HG03558 (cell line): Measurements from ENCODE around the gene IHH.

Source experiments
- ATAC-seq: cut with Tn5 transposase; IDR thresholded peaks from one replicate; pipeline ENCODE4 v1.9.1; 2021; ENCODE audit warnings: moderate number of reproducible peaks; ENCODE audit not compliant: unreplicated experiment; ENCODE audit errors: extremely low read depth

The IHH gene

DNA sequence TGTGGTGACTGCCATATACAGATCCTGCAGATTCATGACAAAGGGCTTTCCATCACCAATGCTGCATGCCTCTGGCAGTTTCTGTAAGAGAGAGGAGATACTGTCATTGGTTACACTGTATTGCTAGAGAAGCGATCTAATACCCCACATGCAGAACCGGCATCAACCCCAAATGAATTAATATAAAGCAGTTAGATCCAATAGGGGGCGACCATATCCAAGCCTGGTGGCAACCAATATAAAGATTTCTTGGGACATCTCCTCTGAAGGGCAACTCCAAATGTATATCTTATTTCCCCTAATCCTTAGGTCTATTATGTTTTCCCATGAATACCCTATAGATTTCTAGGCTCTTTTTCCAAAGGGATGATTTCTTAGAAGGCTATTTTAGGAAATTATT, 17.4 kb upstream of the IHH start:
- no peak for ATAC-seq

DNA sequence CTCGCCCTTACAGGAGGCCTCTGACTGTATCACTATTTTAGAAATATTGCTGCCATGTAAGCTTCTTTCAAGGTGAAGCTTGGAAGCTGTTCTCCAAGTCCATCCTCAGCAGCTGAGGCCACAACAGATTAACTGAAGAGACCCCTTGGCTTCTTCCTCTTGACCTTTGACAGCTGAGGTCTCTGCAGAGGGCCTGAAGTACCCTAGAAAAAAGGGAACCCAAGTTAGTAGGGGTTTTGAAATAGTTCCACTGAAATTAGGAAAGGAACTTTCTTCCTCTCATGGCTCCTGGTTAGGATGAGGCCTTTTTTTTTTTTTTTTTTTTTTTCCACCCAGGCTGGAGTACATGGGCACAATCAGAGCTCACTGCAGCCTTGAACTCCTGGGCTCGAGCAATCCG, 15.5 kb upstream of the IHH start:
- no peak for ATAC-seq

DNA sequence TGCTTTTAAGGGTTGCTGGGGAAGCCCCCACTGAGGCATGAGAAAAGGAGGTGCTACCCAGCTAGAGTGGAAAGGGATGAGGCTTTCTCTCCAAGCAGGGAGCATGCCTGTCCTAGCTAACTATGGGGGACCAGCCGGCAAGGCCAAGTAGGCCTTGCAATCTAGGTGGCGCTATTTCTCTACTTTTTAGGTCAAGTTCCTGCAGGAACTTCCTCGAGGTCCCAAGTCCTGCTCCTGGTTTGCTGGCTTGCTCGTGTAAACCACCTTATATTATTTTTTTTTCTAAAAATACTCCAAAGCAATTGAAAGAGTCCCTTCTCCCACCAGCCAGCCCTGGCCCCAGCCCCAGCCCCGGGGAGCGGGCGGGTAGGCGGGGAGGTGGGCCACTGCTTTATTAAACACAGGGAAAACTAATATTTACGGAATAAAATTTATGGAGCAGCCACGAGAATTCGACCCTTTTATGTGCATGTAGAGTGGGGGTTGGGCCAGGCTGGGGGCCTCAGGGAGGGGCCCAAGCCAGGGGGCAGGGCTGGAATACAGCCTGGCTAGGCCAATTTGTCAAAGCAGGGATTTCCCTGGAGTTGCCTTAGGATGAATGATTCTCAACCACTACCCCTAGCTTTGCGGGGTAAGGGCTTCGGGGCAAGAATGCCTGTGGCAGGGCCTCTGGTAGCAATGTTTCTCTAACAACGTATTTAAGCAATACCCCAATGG, 12.8 kb upstream of the IHH start:
- ATAC-seq: no peak

DNA sequence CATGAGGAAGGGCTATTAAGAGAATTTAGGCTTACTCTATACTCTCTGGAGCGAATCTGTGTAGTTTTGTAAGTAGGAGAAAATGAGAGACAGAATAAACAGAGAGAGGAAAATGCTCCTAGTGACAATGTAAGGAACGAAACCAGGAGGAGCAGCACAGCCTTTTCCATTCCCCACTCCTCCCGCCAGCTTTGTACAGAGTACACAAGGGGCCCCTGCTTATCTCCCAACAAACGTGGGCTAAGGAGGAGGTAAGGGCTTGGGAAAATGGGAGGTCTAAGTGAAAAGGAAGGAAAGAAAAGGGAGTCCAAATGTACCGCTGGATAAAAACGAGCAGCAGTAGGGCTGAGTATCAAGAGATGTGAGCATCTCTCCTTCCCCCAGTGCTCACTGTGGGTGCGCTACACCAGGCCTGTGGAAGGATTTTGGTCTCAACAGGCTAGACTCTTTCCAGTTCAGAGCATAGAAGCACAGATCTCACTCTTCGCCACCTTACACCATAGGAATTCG, 12.1 kb upstream of the IHH start:
- no peak for ATAC-seq

DNA sequence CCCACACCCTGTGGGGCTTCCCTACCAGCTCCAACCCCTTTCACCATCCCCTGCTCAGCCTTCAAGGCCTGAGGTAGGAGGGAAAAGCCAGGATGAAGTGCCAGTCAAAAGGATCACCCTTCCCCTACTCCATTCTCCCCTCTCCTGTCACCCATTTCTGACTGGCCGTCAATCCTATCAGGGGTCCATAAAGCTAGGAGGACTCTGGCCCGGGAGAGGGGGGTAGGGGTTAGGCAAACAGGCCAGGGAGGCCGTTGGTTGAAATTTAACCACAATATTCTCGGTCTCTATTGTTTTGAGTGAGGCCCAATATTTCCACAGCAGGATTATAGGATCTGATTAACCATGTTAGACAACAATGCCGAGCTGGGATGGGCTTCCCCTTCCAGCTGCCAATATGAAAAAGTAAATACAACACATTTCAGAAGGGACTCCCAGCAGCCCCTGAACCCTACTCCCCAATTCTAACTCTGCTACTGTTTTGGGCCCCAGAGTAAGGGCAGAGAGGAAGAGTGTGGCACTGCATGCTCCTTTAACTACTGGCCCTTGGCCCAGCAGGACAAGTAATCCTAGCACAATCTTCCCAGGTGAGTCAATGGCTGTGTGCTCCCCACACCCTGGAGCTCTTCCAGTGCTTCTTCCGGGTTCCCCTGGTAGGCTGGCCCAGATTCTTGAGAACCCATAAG, 10.6 kb upstream of the IHH start:
- no peak for ATAC-seq

DNA sequence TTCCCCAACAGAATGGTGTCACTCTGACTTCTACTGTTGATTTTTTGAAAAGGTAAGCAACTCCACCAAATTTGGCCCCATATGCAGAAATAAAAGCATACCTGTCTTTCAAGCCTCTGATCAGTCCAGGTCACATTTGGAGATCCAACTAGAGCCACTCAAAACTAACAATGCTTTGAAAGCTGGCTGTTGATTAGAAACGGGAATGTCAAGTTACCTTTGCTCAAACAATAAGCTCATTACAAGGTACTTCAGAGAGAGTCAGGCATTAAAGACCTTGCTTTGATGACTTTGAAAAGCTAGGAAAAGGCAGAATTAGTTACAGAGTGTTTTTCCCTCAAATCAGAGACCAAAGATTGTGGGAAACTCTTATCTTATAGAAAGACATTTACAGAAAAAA, 4.8 kb upstream of the IHH start:
- no peak for ATAC-seq

DNA sequence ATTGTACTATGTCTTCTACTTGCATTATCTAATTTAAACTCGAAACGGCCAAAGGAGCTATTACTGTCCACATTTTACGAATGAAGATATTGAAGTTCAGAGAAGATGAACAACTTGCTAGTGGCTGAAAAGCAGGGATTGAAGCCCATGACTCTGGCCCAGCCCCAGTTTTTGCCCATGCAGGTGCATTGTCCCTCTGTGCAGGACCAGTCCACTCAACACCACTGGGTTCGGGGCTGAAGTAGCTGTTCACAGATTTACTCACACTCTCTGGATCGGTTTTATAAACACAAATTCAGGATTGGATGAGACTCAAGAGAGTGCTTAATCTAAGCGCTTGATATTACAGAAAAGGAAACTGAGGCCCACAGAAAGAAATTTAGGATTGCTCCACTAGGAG, 1.4 kb upstream of the IHH start:
- no peak for ATAC-seq

DNA sequence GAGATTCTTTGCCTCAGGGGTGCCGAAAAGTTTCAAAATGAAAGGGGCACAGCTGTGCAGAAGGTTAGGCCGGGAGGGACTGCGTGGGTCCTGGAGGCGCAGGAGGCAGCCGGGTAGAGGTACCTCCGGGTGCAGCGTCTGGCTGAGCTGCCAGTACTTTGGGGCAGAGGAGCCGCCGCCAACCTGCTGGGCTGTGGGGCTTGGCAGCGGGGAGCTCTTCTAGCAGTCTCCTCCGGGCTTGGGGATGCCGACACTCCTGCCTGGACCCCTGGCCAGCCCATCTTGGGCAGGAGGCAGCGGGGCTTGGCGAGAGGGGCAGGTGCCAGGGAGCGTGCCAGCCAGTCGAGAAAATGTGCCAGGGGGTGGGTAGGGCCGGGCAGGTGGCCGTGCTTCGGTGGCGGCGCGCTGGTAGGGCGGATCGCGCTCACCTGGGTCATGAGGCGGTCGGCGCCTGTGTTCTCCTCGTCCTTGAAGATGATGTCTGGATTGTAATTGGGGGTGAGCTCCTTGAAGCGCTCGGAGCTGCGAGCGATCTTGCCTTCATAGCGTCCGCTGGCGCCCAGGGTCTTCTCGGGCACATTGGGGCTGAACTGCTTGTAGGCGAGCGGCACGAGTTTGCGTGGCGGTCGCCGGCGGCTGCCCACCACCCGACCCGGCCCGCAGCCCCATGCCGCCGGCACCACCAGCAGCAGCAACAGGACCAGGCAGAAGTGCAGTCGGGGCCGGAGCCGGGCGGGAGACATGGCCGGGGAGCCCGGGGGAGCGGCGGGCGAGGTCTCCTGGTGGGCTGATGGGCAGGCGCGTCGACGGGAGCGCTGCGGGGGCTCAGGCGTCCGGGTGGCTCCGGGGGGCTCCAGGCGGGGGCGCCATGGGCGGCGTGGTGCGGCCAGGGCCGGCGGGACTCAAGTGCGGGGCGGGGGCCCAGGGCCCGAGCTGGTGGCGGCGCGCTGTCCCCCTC, 717 bp downstream of the IHH start:
- no peak for ATAC-seq

DNA sequence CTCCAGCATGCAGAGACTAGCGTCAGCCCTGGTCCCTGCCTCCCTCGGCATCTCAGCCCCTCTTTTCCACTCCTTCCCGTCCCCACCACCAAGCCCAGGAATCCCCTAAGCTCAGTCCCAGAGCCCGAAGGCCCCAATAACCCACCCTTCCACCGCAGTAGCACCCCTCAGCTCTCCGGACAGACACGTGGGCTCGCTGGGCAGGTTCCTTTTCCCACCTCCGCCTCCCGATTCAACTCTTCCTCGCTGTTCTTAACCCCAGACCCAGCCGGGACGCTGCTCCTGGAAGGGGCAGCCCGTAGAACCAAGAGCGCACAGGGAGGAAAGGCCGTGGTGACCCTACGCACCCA, 1.4 kb downstream of the IHH start:
- no peak for ATAC-seq

DNA sequence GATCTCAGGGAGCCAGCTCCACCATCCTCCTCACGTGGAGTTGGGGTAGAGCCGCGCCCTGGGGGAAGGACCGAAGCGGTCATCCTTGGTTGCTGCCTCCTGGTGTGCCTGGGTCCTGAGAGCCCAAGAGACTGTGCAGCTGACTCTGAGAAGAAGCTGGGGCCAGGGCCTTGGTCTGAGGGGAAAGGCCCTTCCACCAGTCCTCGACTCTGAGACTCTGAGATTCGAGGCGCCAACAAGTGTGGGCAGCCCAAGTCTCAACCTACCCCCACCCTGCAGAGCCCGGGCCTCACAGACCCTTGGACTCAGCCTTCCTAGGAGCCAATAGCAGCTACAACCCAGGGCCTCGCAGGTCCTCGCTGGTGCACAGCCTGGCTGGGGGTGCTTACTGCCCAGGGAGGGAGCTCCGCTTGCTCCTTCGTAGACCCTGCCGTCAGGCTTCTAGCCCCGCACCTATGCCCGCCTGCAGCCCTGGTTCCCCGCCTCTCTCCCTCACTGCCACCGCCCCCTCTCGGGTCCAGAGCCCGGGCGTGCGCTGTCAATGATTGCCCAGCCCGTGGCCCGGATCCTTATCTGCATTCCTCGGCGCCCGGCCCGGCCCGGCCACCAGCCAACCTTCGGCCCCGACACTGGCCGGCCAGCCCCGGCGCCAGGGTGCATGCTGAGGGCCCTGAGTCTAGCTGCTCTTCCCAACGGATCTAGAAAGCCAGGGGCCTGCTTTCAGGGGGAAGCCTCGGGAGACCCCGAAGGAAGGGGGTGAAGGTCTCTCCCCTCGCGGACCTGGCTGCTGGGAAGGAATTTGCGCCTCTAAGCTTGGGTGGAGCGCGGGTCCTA, 2.0 kb downstream of the IHH start:
- no peak for ATAC-seq

DNA sequence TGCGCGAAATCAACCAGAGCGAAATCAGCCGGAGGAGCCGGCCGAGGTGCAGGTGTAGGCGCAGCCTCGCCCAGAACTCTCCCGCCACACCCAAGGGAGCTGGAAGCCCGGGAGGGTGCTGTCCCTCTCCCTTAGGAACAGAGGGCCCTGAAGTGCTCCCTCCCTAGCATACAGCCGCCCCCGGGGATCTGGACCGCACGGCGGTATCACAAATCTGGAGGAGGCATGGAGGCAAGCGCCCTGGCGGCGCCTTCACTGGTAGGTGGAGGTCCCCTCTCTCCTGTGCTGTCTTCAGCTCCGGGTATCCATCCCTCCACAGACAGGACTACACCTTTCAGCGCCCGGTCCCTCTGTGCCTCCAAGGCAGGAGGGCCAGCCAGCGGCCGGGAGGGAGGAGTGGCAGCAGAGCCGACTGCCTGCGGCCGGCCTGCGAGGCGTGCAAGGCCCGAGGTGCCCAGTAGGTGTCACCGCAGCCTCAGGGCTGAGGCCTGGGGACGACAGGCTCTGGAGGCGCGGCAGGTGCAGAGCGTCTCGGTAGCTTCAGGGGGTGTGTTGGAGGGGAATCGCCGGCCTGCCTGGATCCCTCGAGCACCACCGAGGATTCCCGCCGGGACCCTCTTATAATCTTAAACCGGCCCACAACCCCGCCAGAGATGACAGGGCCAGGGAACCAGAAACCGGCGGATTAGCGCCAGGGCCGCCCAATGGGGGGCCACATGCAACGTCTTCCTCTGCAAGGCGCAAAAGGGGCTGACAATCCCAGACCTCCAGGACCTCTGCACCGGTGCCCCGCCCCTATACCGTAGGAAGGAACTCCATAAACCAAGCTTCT, 2.8 kb downstream of the IHH start:
- peak; percentile 92 for ATAC-seq

DNA sequence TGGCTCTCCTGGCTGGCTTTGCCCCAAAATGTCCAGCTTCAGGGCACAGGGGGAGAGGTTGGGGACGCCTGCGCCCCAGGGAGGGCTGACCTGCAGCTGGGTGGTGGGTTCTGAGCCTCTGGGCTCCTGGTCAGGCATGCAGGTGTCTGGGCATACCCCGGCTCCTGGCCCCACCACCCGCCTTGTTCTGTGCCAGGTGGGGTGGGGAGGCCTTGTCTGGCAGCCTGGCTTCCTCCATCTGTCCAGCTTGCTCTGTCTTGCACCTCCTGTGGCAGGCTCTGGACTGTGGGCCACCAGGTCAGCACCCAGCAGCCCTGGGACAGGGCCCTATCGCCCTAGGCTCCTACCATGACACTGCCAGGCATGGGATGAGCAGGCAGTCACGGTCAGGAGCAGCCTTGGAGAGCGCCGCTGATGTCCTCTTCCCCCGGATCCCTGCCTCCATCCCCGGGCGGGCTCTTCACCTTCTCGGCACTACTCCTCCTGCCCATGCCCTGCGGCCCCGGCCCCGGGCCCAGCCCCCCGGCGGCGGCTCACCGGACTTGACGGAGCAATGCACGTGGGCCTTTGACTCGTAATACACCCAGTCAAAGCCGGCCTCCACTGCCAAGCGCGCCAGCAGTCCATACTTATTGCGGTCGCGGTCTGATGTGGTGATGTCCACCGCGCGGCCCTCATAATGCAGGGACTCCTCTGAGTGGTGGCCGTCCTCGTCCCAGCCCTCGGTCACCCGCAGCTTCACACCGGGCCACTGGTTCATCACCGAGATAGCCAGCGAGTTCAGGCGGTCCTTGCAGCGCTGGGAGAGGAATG, 3.6 kb downstream of the IHH start:
- no peak for ATAC-seq

DNA sequence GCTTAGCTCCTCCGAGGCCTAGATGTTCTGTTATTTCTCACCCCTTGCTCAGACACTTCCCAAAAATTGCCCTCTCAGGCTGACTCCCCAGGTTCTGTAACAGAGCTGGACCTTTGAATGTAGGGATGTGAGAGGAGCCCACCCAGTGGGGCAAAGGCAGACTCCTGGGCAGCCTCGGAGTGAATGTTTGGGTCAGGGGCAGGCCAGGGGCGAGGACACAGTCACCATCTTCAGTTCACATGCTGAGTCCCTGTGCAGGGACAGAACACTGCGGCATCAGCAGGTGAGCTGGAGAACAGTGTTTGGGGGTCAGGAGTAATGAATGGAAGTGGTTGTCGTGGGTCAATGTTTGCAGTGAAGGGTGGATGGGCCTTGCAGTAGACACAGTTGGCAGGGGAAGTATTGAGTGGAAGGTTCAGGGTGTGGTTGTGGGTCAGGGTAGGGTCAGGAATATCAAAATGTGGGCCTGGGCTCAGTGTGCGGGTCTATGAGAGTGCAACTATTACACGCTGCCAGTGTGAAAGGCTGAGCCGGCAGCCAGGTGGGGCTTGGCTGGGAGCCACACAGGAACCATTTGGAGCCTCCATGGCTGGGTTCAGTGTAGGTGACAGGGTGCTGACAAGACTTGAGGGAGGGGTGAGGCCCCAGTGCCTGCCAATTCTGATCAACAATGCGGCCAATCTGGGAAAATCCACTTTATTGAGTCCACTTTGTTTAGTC, 4.4 kb downstream of the IHH start:
- ATAC-seq: no peak

DNA sequence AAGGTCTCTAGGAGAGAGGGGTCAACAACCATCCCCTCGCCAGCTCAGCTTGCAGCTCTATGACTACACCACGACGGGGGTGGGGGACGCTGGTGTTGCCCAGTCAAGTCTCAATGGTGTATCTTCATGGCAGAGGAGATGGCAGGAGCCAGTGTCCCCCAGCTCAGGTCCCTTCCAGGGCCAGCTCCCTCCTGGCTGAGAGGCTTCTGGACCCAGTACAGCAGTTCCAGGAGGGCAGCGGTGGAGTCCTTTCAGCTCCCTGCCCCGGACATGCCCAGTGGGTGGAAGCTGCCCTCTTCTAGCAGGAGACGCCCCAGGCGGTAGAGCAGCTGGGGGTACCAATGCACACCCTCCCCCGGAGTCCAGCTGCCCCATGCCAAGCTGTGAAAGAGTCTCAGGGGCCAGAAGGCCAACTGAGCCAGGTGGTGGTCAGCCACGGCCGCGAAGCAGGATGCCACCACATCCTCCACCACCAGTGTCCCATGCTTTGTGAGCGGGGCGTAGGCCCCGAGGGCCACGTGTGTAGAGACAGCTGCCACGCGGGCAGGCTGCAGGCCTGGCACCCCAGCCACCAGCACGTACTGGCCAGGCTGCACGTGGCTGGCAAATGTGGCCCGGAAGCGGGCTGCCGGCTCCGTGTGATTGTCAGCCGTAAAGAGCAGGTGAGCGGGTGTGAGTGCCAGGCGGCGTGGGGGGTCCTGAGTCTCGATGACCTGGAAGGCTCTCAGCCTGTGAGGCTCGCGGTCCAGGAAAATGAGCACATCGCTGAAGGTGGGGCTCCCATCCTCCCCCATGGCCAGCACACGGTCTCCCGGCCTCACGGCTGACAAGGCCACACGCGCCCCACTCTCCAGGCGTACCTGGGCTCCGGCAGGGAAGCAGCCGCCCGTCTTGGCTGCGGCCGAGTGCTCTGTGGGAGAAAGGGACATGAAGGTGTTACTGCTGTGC, 5.5 kb downstream of the IHH start:
- no peak for ATAC-seq

DNA sequence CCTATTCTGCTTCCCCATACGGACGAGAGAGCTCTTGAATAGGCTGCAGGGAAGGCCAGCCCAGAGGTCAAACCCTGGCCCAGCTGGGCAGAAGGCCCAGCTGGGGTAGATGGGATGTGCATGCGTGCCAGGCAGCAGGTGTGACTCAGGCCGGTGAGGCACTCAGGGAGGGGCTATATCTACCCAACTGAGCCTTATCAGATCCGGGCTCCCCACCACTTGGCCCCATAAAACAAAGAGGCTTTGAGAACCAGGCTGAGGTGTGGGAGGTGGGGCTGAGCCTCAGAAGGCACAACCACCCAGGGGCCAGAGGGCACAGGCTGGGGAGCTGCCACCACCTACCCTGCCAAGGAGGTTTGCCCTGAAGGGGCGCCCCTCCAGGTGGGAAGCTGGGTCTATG, 11.4 kb downstream of the IHH start:
- ATAC-seq: no peak

DNA sequence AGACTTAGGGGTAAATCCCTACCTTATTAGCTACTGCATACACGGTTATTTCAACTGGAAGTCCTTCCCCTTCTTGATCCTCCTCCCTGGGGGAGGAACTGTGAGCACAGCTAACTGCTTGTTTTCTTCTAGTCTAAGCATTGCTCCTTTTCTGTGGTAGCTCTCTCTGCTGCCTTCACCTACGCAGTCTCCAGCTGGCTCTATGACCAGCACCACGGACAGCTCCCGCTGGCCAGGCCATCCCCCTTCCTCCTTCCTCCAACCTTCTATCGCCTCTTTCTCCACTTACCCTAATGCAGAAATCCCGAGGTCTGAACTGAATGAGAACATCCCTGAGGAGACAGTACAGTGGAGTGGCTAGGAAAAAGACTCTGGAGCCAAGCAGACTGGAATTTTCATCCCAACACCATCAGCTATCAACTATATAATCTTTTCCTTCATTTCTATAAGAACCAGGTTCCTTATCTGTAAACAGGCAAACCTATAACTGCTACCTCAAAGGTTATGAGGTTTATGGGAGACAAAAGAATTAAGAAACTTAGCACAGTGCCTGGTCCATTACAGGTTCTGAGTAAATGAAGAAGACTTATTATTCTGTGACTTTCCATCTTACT, 14.7 kb downstream of the IHH start:
- ATAC-seq: no peak
